Left lung (tissue), 10 donors: Measurements from ENCODE around the gene JPH4. TPM values are rescaled to one million over a fixed set of nuclear protein-coding genes. Genes with fewer than 3 reads are reported as not detected.

Experiments
- ATAC-seq: fragments of 200-7000 bp; cut with Tn5 transposase; one replicate; pipeline ENCODE4 v1.9.1; 2020; ENCODE audit warnings: moderate library complexity
- DNase-seq, 4 donors: peaks; one replicate each; pipeline ENCODE4 v3.0.0-alpha.2; 2013 to 2020
- H3K27ac ChIP-seq, 2 donors: fragments of 200-600 bp; sonication (generic) in 1 of 2; one replicate each; pipeline versions ENCODE4 v1.5.0 to v1.8.0; 2020 to 2021
- H3K27me3 ChIP-seq, 2 donors: fragments of 200-600 bp; sonication (generic) in 1 of 2; one replicate each; pipeline versions ENCODE4 v1.5.0 to v1.8.0; 2020 to 2021
- H3K36me3 ChIP-seq, 2 donors: fragments of 200-600 bp; sonication (generic) in 1 of 2; one replicate each; pipeline versions ENCODE4 v1.5.0 to v1.8.0; 2020 to 2021
- H3K4me1 ChIP-seq, 2 donors: fragments of 200-600 bp; one replicate each; pipeline ENCODE4 v1.8.0; 2021
- H3K4me3 ChIP-seq, 2 donors: fragments of 200-600 bp; sonication (generic) in 1 of 2; one replicate each; pipeline versions ENCODE4 v1.5.0 to v1.8.0; 2020 to 2021; ENCODE audit warnings: mild to moderate bottlenecking in 1 of 2
- H3K9me3 ChIP-seq, 2 donors: fragments of 200-600 bp; sonication (generic) in 1 of 2; one replicate each; pipeline versions ENCODE4 v1.5.0 to v1.8.0; 2020 to 2021
- intact Hi-C, 2 donors: fragments of 100-400 bp; cut with DNase I; formaldehyde crosslinking; loops; one replicate each; pipeline versions ENCODE4 v1.11.2 to v1.14.2; 2022
- polyA plus RNA-seq, 6 donors: library from polyadenylated mRNA; unstranded; fragments of 120-200 nt; gene quantifications; one replicate each; pipeline ENCODE4 v1.2.1, GENCODE V29; 2013; ENCODE audit not compliant: insufficient read length in 6 of 6
- total RNA-seq, 2 donors: library from RNA; stranded (reverse); fragmentation: NEBNext Ultra II Directional; extraction: Animal tissue kit (Norgen Biotek cat#: 25700); gene quantifications; one replicate each; pipeline ENCODE4 v1.2.1, GENCODE V29; 2021
- TF ChIP-seq, protein P1 (sequence below), 2 donors: fragments of 200-600 bp; sonication (generic) in 1 of 2; IDR thresholded peaks; one replicate each; pipeline versions ENCODE4 v1.5.0 to v1.8.0; 2021; ENCODE audit warnings: antibody characterized with exemption in 2 of 2
- donor health status: DM: no; HTN: yes; CAD: no.
- donor health status: DM: no; HTN: no; CAD: no.

The JPH4 gene
- total and polyA plus RNA-seq, 8 donors, result 0.84 to 1.3 (median 1.0) TPM

DNA sequence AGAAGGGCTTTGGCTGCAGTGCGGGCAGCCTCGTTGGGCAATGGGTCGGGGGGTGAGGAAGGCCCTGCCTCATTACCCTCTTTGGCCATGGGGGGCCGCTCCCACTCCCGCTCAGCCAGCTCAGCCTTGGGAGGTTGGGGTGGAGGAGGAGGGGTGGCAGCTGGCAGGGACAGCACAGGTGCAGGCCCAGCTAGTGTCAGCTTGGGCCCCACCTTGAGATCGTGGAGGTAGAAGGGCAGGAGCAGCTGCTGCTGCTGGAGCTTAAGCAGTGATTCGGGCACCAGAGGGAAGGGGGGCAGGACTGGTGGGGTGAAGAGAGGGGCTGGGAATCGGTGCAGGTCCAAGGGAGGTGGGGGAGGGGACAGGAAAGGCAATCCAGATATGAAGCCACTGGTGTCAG lies 53.0 kb downstream of the JPH4 start:
- TF ChIP-seq, protein P1, sequence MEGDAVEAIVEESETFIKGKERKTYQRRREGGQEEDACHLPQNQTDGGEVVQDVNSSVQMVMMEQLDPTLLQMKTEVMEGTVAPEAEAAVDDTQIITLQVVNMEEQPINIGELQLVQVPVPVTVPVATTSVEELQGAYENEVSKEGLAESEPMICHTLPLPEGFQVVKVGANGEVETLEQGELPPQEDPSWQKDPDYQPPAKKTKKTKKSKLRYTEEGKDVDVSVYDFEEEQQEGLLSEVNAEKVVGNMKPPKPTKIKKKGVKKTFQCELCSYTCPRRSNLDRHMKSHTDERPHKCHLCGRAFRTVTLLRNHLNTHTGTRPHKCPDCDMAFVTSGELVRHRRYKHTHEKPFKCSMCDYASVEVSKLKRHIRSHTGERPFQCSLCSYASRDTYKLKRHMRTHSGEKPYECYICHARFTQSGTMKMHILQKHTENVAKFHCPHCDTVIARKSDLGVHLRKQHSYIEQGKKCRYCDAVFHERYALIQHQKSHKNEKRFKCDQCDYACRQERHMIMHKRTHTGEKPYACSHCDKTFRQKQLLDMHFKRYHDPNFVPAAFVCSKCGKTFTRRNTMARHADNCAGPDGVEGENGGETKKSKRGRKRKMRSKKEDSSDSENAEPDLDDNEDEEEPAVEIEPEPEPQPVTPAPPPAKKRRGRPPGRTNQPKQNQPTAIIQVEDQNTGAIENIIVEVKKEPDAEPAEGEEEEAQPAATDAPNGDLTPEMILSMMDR (IDR thresholded peaks at IDR 0.05), result no peak
- no peak overlapping the region for H3K4me3 ChIP-seq
- ATAC-seq (no peak), DNase-seq (no peak)
- H3K36me3 ChIP-seq, result peaks cover 0 to 4% of the 10 kb centered on the region in 2 donors
- no peaks in the 10 kb centered on the region for H3K27me3 ChIP-seq
- H3K9me3 ChIP-seq, result no peaks in the 10 kb centered on the region
- H3K27ac ChIP-seq, result no peak overlapping the region
- peaks cover 0 to 7% of the 10 kb centered on the region in 2 donors for H3K4me1 ChIP-seq
- intact Hi-C loops, result no loop called here

DNA sequence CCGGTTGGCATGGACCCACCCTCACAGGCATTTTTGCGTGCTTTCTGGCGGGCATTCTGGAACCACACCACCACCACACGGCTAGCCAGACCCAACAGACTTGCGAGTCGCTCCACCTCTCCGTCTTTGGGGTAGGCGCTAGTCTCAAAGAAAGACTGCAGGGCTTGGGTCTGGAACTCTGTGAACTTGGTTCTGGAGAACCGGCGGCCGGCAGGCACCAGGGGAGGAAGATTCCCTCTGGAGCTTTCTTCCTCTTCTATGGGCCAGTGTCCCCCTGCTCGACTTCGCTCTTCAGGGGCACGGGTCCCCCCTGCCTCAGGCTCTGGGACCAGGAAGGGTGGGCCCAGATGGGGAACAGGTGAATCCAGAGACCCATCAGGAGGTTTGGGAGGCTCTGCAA lies 53.6 kb downstream of the JPH4 start:
- Histone ChIP-seq H3K4me1 (peaks cover 0 to 7% of the 10 kb centered on the region in 2 donors), H3K9me3 (no peaks in the 10 kb centered on the region), H3K27ac (no peak overlapping the region), H3K27me3 (no peaks in the 10 kb centered on the region), H3K4me3 (no peak overlapping the region), H3K36me3 (peaks cover 0 to 4% of the 10 kb centered on the region in 2 donors)
- intact Hi-C loops, result no loop called here
- TF ChIP-seq, protein P1 (IDR thresholded peaks at IDR 0.05), result no peak
- DNase-seq, result no peak
- ATAC-seq, result no peak

DNA sequence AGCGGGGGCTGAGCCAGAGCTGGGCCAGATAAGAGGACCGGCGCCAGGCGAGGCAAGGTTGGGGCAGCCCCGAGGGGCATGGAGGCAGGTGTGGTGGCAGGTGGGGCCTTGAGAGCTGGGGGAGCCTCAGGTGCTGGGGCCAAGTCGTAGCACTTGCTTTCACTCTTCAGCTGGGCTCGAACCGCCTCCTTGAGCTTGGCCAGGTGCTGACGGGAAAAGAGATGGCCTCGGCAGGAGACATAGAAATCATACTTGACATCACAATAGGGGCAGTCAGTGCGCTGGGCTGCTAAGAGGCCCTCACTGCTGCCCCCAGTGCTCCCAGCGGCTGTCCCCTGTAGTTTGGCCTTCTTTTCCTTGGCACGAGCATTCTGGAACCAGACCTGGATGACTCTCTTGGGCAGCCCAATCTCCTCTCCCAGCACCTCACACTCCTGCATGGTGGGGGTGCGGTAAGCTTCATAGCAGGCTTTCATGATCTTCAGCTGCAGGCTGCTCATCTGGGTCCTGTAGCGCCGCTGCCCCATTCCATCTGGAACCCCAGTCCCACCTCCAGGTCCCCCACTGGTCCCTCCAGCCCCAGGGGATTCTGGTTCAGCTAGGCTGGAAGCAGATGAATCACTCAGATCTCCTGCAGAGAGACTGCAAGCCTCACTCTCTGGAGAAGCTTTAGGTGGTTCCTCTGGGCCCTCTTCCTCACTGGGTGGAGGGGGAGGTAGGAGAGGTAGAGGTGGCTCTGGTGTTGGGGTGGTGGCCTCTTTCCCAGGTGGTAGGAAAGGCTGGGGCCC lies 55.2 kb downstream of the JPH4 start:
- Histone ChIP-seq H3K4me3 (no peak overlapping the region), H3K36me3 (peaks cover 0 to 4% of the 10 kb centered on the region in 2 donors), H3K27me3 (no peaks in the 10 kb centered on the region), H3K27ac (no peak overlapping the region), H3K4me1 (peaks cover 0 to 7% of the 10 kb centered on the region in 2 donors), H3K9me3 (no peaks in the 10 kb centered on the region)
- TF ChIP-seq, protein P1 (IDR thresholded peaks at IDR 0.05), result no peak
- ATAC-seq, result no peak
- DNase-seq, result no peak
- intact Hi-C loops, result no loop called here

DNA sequence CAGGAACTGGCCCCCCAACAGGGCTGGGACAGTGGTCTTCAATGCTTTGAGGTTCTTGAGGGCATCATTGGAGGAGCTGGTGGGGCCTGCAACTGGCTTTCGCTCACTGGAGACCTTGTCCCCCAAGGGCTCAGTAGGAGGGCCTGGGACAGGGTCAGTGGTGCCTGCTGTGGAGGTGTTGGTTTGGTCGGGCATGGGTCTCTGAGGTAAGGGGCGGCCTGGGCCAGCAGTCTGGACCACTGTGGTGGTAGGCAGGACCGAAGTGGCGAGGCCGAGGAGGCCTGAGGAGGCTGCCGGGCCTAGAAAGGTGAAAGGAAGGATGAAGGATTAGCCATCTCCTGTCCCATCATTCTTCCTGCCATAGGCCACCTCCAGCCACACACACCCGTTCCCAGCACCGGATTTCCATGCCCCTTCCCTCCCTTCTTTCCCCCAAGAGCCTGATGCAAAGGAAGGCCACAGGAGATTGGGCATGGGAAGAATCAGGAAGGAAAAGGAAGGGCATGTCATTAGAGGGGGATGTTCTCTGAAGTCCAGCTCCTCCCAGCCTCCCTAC lies 55.9 kb downstream of the JPH4 start:
- intact Hi-C loops, result no loop called here
- Histone ChIP-seq H3K4me3 (no peak overlapping the region), H3K4me1 (peaks cover 0 to 7% of the 10 kb centered on the region in 2 donors), H3K27me3 (no peaks in the 10 kb centered on the region), H3K27ac (no peak overlapping the region), H3K36me3 (peaks cover 0 to 4% of the 10 kb centered on the region in 2 donors), H3K9me3 (no peaks in the 10 kb centered on the region)
- DNase-seq, result no peak
- no peak for ATAC-seq
- TF ChIP-seq, protein P1 (IDR thresholded peaks at IDR 0.05), result no peak

DNA sequence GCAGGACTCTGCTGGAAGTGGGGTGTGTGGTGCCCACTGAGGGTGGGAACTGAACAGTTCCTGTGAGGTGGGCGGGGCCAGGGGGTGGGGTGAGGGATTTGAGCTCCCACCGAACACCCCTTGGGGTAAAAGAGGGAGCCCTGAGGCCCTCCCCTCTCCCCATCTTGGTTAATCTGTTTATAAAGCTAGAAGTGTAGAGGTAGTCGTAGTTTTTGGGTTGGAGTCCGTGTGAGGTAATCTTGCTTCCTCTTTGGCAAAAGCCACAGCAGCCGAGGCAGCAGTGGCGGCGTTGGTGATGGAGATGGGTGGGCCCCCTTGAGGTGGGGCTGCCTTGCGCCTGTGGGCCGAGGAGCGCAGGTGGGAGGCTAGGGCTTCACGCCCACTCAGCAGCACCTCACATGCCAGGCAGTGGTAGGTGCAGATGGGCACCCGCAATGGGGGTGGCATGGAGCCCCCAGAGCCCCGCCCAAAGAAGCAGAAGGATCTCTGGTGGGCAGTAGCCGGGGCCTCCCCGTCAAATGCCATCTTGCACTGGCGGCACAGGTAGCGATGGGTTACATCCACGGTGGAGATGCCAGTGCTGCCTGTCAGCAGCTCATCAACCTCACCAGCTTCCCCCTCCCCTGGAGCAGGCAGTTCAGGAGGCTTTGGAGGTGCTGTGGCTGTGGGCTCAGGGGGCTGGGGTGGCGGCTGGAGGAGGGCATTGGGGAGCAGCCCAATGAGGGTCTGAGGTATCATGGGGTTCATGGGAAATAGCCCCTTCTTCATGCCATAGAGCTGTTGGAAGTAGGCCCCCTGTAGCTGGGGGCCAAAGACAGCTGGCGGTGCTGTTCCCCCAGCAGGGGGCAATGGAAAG lies 56.6 kb downstream of the JPH4 start:
- Histone ChIP-seq H3K9me3 (no peaks in the 10 kb centered on the region), H3K4me1 (peaks cover 0 to 7% of the 10 kb centered on the region in 2 donors), H3K36me3 (peaks cover 0 to 4% of the 10 kb centered on the region in 2 donors), H3K4me3 (no peak overlapping the region), H3K27me3 (no peaks in the 10 kb centered on the region), H3K27ac (no peak overlapping the region)
- TF ChIP-seq, protein P1 (IDR thresholded peaks at IDR 0.05), result no peak
- DNase-seq, result no peak
- intact Hi-C loops, result no loop called here
- ATAC-seq, result no peak
